GM12801 (cell line): Measurements from ENCODE around the gene CLEC2L.

Experiments
- TF ChIP-seq, protein P1 (sequence below): IDR thresholded peaks from one replicate; pipeline ENCODE4 v1.5.1; 2011; ENCODE audit warnings: control low read depth; ENCODE audit not compliant: insufficient read length; ENCODE audit errors: extremely low read depth

Gene CLEC2L

DNA sequence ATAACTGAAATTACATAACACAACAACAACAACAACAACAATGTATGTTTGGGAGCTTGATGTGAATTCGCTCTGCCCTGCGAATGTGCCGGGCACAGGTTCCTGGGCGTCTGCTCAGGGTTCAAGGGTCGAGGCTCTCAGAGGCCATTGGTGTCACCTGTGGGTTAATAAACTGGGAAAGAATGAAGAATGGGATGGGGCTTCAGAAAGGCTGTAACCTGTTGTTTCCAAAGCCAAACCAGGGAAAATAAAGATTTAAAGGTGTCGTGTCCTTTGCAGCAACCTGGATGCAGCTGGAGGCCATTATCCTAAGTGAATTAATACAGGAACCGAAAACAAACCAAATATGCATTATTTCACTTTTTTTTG lies 22.7 kb upstream of the CLEC2L start:
- TF ChIP-seq, protein P1, sequence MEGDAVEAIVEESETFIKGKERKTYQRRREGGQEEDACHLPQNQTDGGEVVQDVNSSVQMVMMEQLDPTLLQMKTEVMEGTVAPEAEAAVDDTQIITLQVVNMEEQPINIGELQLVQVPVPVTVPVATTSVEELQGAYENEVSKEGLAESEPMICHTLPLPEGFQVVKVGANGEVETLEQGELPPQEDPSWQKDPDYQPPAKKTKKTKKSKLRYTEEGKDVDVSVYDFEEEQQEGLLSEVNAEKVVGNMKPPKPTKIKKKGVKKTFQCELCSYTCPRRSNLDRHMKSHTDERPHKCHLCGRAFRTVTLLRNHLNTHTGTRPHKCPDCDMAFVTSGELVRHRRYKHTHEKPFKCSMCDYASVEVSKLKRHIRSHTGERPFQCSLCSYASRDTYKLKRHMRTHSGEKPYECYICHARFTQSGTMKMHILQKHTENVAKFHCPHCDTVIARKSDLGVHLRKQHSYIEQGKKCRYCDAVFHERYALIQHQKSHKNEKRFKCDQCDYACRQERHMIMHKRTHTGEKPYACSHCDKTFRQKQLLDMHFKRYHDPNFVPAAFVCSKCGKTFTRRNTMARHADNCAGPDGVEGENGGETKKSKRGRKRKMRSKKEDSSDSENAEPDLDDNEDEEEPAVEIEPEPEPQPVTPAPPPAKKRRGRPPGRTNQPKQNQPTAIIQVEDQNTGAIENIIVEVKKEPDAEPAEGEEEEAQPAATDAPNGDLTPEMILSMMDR = no peak

DNA sequence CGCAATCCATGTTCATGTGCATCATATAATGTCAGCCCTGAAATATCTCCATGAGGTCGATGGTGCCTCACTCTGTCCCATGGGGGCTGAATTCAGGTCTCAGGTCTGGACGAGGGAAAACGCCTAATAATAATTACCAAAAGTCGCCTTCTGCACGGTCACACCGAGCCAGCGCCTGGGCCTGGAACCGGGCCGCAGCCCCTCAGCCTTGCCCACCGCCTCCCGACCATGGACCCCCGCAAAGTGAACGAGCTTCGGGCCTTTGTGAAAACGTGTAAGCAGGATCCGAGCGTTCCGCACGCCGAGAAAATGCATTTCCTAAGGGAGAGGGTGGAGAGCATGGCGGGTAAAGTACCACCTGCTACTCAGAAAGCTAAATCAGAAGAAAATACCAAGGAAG lies 21.3 kb upstream of the CLEC2L start:
- TF ChIP-seq, protein P1 = no peak

DNA sequence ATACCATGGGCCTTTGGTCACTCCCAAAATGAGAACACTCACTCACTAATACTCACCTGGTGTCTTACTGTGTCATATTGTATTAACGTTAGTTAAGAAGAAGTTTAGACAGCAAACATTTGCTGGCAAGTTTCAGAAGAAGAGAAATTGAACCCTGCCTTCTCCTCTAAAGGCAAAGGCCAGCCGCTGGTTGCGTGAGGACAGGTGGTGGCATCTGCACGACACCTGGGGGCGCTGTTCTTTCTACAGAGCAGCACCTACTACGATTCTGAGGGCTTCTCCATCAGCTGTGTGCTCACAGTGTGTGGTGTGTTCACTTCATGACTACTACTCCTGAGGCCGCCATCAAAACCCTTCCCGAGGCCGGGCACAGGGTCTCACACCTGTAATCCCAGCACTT lies 17.9 kb upstream of the CLEC2L start:
- TF ChIP-seq, protein P1 = no peak

DNA sequence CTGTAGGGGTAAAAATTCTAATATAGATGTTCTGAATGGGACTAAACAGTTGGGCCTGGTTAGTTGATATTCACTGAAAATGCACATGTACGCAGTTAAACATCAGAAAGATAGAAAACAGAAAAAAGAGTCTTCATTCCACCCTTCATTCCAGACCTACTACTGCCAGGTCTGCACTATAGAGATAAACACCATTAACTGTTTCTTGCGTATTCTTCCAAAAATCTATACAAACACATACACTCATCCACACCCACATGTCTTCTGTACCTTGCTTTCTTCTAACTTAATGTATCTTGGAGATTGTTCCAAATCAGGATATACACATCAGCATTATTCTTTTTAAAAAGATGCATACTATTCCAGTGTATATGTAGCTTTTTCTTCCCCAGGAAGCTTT lies 13.9 kb upstream of the CLEC2L start:
- TF ChIP-seq, protein P1 = no peak

DNA sequence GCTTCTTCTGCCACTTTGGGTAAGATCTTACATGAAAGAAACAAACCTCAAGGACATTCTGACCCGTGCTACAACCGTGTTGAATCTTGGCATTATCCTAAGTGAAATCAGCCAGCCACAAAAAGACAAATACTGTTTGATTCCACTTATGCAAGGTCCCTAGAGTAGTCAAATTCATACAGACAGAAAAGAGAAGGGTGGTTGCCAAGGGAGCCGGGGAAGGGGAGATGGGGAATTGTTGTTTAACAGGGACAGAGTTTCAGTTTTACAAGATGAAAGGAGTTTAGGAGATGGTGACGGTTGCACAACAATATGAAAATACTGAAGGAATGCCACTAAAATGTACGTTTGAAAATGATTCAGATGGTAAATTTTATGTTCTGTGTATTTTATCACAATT lies 12.2 kb upstream of the CLEC2L start:
- TF ChIP-seq, protein P1 = no peak

DNA sequence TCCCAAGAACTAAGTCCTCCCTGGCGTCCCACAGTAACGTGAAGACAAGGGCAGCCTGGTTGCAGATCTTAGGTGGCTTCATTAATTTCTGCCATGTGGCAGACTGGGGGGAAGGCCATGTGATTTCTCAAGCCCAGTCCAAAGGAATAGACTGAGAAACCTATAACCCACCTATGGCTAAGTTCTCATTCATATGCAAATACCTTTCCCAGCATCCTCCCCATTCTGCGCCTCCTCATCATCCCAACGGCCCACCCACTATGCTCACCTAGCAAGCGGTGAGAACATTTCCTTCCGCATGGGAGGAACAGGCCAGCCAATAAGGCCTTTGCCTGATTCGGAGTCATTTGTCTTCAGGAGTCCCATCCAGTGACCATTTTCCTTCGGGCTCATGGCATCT lies 8.2 kb upstream of the CLEC2L start:
- TF ChIP-seq, protein P1 = no peak

DNA sequence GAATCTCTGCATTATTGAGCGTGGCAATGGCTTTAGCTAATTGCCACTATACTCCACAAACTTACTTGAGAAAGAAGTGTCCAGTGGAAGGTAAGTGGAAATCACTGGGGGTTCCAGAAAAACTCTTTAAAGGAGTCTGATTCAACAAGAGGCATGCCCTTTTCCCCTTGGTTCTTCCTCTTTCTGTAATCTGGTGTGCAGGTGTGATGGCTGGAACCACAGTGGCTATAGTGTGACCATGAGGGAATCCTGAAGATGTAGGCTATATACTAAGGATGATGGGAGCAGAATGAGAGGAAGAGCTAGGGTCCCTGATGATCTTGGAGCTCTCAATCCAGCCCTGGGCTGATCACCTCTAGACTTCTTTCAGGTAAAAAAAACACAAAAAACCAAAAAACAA lies 2.0 kb upstream of the CLEC2L start:
- TF ChIP-seq, protein P1 = no peak

DNA sequence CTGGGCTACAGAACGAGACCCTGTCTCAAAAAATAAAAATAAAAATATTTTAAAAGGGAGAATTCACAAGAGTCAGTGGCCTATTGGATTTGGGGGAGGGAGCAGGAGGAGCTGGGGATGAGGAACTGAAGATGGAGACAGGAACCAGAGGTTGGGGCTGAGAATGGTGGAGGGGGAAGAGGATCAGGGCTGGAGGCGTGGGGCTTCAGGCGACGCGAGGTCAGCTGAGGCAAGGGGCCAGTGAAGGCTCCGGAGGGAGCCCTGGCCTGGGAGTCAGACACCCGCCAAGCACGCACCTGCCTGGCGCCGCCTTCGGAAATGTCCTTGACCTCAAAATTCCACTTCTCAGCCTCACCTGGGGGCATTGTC lies 671 bp upstream of the CLEC2L start:
- TF ChIP-seq, protein P1 = no peak
